HG03066 (cell line): Measurements from ENCODE around the gene DLL1.

Experiments
- ATAC-seq: cut with Tn5 transposase; IDR thresholded peaks from one replicate; pipeline ENCODE4 v1.9.1; 2021; ENCODE audit warnings: low read depth; ENCODE audit not compliant: unreplicated experiment

The DLL1 gene

GRCh38 chr6:170253910-170254269 lies 37.0 kb downstream of the DLL1 start:
- no peak for ATAC-seq

- no peak for ATAC-seq
Observed at GRCh38 chr6:170253226-170253909, 37.5 kb downstream of the DLL1 start.

- no peak for ATAC-seq
Observed at GRCh38 chr6:170251776-170252571, 38.9 kb downstream of the DLL1 start.

GRCh38 chr6:170250981-170251775 lies 39.7 kb downstream of the DLL1 start:
- no peak for ATAC-seq

GRCh38 chr6:170250455-170250854 lies 40.4 kb downstream of the DLL1 start:
- no peak for ATAC-seq

- ATAC-seq = no peak
Observed at GRCh38 chr6:170249817-170250216, 41.1 kb downstream of the DLL1 start.

GRCh38 chr6:170248861-170249600 lies 41.8 kb downstream of the DLL1 start:
- no peak for ATAC-seq

- ATAC-seq = no peak
Observed at GRCh38 chr6:170248111-170248805, 42.6 kb downstream of the DLL1 start.

- no peak for ATAC-seq
Observed at GRCh38 chr6:170247178-170247701, 43.6 kb downstream of the DLL1 start.

GRCh38 chr6:170245475-170245992 lies 45.3 kb downstream of the DLL1 start:
- no peak for ATAC-seq

- no peak for ATAC-seq
Observed at GRCh38 chr6:170244721-170245474, 46.0 kb downstream of the DLL1 start.

GRCh38 chr6:170243791-170244291 lies 47.0 kb downstream of the DLL1 start:
- ATAC-seq = no peak

- ATAC-seq = no peak
Observed at GRCh38 chr6:170243386-170243785, 47.5 kb downstream of the DLL1 start.

GRCh38 chr6:170238741-170239565 lies 51.9 kb downstream of the DLL1 start:
- ATAC-seq = no peak

- ATAC-seq = no peak
Observed at GRCh38 chr6:170237999-170238740, 52.7 kb downstream of the DLL1 start.

- ATAC-seq = no peak
Observed at GRCh38 chr6:170236131-170236836, 54.6 kb downstream of the DLL1 start.
